K562 treated with DMSO at 1 percent for 48 hours (cell line): ENCODE data around the gene DBT. TPM values are rescaled to one million over a fixed set of nuclear protein-coding genes. Genes with fewer than 3 reads are reported as not detected.

ENCODE experiments used
- total RNA-seq: library from RNA; unstranded; fragments of 300-600 nt; gene quantifications from 2 replicates; pipeline ENCODE4 v1.2.3, GENCODE V29; 2022; ENCODE audit warnings: low replicate concordance; ENCODE audit errors: extremely low read depth

Gene DBT
- total RNA-seq, result not detected in 2 replicates

DNA sequence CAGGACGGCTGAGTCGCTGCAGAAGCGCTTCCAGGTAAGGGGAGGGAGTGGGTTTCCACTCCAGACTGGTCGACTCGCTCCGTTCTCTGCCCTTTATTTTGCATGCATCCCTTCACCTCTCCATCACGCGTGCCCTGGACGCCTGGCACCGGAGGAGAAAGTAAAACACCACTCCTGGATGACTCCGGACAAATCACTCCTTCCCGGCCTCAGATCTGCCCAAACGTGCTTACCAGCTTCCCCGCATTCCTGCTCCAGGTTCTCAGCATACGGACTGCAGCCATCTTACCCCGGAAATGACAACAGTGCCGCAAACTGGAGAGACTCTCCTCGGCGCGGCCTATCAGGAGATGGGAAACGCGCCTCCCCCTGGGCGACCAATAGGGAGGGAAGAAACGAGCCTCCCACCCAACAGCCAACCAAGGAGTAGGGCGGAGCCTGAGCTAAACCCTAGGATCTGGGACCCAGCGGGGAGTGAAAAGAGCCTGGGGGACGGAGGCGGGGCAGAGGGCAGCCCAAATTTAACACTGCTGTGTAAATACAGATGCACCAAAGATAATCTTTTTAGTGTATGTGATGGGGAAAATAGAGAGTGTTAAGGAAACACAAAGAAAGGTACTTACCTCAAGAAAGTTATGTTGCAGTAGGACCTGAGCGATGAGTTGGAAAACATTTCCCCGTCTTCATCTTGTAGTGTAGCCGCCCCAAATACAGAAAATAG is at the start of gene DBT:
TSS of gene DBT (minus strand) at position 298 of the 721 bp plus-strand sequence. CDS start at position 284, 14 bp downstream.

DNA sequence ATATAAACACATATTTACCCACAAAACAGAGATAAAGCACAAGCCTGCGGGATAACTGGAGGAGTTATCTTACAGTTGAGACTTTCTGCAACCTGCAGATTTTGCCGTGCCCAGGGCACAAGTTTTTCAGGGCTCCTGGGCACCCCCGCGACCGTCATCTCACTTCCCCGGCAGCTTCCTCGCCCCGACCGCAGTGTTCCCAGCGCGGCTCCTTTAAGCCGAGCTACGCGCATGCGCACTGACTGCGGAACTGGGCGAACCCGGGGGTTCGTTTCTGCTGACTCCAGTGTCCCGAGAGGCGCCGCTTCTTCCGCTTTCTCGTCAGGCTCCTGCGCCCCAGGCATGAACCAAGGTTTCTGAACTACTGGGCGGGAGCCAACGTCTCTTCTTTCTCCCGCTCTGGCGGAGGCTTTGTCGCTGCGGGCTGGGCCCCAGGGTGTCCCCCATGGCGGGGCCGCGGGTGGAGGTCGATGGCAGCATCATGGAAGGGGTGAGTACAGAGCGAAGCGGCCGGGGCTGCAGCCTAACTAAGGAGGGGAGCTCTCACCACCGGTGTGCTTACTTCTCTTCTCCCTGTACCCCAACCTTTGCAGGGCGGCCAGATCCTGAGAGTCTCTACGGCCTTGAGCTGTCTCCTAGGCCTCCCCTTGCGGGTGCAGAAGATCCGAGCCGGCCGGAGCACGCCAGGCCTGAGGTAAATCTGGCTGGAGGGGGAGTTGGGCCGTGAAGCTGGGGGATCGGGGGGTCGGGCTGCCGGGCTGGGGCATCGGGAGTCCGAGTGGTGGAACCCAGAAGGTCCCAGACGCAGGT is 16.5 kb upstream of the DBT start, which contains the start of gene RTCA:
TSS of gene RTCA (plus strand) at position 286 of the 810 bp plus-strand sequence. CDS start at position 446, 160 bp downstream.

DNA sequence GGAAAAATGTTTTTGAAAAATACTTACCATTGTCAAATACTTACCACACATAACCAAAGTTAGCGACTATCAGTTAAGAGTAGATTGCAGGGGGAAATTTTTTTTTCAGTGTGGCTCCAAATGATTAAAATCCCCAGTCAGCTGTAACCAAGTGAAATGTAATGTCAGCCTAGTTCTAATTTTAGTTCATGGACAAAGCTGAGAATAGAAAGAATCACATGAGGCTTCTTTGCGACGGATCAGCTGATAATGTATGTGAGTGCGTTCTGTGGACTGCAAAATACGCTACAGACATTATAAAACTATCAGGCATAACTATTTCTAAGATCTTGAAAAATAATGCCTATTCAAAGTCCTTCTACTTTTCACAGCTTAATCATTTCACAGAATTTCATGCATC is 71.5 kb downstream of the DBT start, which contains the start of gene LRRC39:
TSS of gene LRRC39 (minus strand) at position 166 of the 400 bp plus-strand sequence. CDS start 9,740 bp downstream, outside the sequence.

Other genes with a start within 250 kb of the DBT start
- gene SASS6, start 116.9 kb downstream of the DBT start, total RNA-seq, result not detected in 2 replicates
- not detected in 2 replicates for gene TRMT13, start 116.7 kb downstream of the DBT start, total RNA-seq
- not detected in 2 replicates for gene LRRC39, start 71.6 kb downstream of the DBT start, total RNA-seq
- not detected in 2 replicates for gene RTCA, start 16.4 kb upstream of the DBT start, total RNA-seq
- gene CDC14A, start 102.7 kb upstream of the DBT start, total RNA-seq, result not detected in 2 replicates